Adrenal gland (tissue), 12 donors: ENCODE measurements around the gene MBOAT1. TPM values are rescaled to one million over a fixed set of nuclear protein-coding genes. Genes with fewer than 3 reads are reported as not detected.

ENCODE experiments used
- DNase-seq, 7 donors: peaks; one replicate each; pipeline ENCODE4 v3.0.0-alpha.2; 2019 to 2020
- H3K27ac ChIP-seq, 5 donors: fragments of 200-600 bp; sonication (generic) in 4 of 5; 1 replicate in 3 of 5; 2 replicates in 2 of 5; pipeline versions ENCODE4 v1.5.1 to v1.8.0; 2016 to 2020; ENCODE audit warnings: mild to moderate bottlenecking in 1 of 5
- H3K27me3 ChIP-seq: fragments of 200-600 bp; 2 replicates; pipeline ENCODE4 v1.8.0; 2021
- H3K36me3 ChIP-seq, 2 donors: fragments of 200-600 bp; replicated peaks in 1 of 2; 1 replicate in 1 of 2; 2 replicates in 1 of 2; pipeline versions ENCODE4 v1.5.1 to v1.8.0; 2018 to 2022
- H3K4me1 ChIP-seq, 2 donors: fragments of 200-600 bp; replicated peaks in 1 of 2; 1 replicate in 1 of 2; 2 replicates in 1 of 2; pipeline versions ENCODE4 v1.5.1 to v1.8.0; 2018 to 2021
- H3K4me3 ChIP-seq, 4 donors: fragments of 200-600 bp; sonication (generic) in 3 of 4; one replicate each; pipeline ENCODE4 v1.5.1; 2016 to 2018
- H3K9me3 ChIP-seq, 3 donors: fragments of 200-600 bp; sonication (generic) in 1 of 3; replicated peaks in 1 of 3; 1 replicate in 2 of 3; 2 replicates in 1 of 3; pipeline versions ENCODE4 v1.5.1 to v1.8.0; 2016 to 2021
- POLR2A ChIP-seq, 2 donors: fragments of 450-650 bp; IDR thresholded peaks; one replicate each; pipeline ENCODE4 v1.6.1; 2017; ENCODE audit warnings: antibody characterized with exemption in 2 of 2, mild to moderate bottlenecking in 2 of 2, moderate library complexity in 1 of 2
- WGBS, 4 donors: extraction: QIAGEN DNeasy Blood & Tissue Kit in 2 of 4; methylation state at CpG; one replicate each; pipeline versions ENCODE4 v1.1.5 to v1.1.7; 2013 to 2017; 5-methylcytosine and 5-hydroxymethylcytosine counted together
- intact Hi-C, 2 donors: fragments of 100-400 bp; cut with DNase I; formaldehyde crosslinking; loops; one replicate each; pipeline versions ENCODE4 v1.14.1 to v1.15.0; 2022 to 2023
- polyA plus RNA-seq, 3 donors: library from polyadenylated mRNA; stranded (reverse); fragments of 200-250 nt in 2 of 3; fragments of 350-450 nt in 1 of 3; fragmentation: Illumina TruSeq in 1 of 3; extraction: RNeasy Lipid Tissue Mini Kit (QIAGEN cat#74804) in 1 of 3; gene quantifications; one replicate each; pipeline ENCODE4 v1.2.3, GENCODE V29; 2013 to 2014
- total RNA-seq, 9 donors: library from RNA; depleted of rRNA in 4 of 9; stranded (reverse); fragments of >200 nt in 4 of 9; fragments of 120-200 nt in 1 of 9; fragmentation: NEBNext Ultra II Directional in 1 of 9; extraction: Animal tissue kit (Norgen Biotek cat#: 25700) in 1 of 9; gene quantifications; one replicate each; pipeline versions ENCODE4 v1.1.0 to v1.2.4, GENCODE V29; 2013 to 2023
- TF ChIP-seq, protein P1 (sequence below), 6 experiments: fragments of 450-650 bp in 4 of 6; fragments of 200-600 bp in 2 of 6; sonication (generic) in 1 of 6; IDR thresholded peaks; 1 replicate in 5 of 6; 2 replicates in 1 of 6; pipeline versions ENCODE4 v1.5.1 to v1.8.0; 2016 to 2021; ENCODE audit warnings: antibody characterized with exemption in 6 of 6, mild to moderate bottlenecking in 2 of 6, moderate library complexity in 1 of 6
- donor health status: healthy with polysubstance abuse.
- donor health status: Bipolar disorder and iron deficiency.
- donor health status: DM: yes; HTN: yes; CAD: no.
- donor health status: DM: no; HTN: no; CAD: no.
- donor health status: DM: no; HTN: no; CAD: no.
- donor health status: DM: yes; HTN: yes; CAD: no.

The MBOAT1 gene
- total and polyA plus RNA-seq, 12 donors, result 1.5 to 18.9 (median 7.4) TPM

DNA sequence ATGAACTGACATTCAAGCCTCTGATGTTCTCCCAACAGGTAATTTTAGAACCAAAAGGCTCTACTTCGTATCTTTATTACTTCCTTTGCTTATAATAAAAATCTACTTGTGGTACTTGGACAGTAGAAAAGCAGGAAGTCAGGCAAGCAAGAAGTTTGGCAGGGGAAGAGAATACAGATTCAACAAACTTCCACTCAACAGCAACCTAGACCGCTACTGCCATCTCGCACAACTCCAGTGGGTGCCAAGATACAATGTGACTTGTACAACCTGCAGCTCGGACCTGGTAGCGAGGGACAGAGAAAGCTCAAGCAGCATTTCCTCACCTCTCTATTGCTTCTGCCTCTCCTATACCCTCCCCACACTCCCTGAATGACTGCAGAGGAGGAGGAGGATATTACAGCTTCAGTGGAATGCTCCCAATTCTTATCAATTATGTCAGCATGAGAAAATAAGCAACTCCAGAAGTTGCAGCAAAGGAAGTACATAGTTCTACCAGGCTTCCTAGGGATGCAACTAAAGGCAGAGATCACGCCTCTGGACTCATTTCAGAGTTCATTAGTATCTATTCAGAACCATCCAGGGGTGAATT lies 76.5 kb downstream of the MBOAT1 start:
- Histone ChIP-seq H3K9me3 (no peaks in the 10 kb centered on the region), H3K27me3 (no peaks in the 10 kb centered on the region), H3K36me3 (no peaks in the 10 kb centered on the region), H3K4me1 (no peaks in the 10 kb centered on the region), H3K4me3 (no peak overlapping the region), H3K27ac (no peak overlapping the region)
- intact Hi-C loops, result no loop called here
- no peak for TF ChIP-seq POLR2A (IDR thresholded peaks at IDR 0.05)
- TF ChIP-seq, protein P1, sequence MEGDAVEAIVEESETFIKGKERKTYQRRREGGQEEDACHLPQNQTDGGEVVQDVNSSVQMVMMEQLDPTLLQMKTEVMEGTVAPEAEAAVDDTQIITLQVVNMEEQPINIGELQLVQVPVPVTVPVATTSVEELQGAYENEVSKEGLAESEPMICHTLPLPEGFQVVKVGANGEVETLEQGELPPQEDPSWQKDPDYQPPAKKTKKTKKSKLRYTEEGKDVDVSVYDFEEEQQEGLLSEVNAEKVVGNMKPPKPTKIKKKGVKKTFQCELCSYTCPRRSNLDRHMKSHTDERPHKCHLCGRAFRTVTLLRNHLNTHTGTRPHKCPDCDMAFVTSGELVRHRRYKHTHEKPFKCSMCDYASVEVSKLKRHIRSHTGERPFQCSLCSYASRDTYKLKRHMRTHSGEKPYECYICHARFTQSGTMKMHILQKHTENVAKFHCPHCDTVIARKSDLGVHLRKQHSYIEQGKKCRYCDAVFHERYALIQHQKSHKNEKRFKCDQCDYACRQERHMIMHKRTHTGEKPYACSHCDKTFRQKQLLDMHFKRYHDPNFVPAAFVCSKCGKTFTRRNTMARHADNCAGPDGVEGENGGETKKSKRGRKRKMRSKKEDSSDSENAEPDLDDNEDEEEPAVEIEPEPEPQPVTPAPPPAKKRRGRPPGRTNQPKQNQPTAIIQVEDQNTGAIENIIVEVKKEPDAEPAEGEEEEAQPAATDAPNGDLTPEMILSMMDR (IDR thresholded peaks at IDR 0.05), result no peak
- no peak for DNase-seq
- WGBS, 4 donors, result 81 to 87% (median 85%) methylated on average over 6 of the region's 6 CpGs

DNA sequence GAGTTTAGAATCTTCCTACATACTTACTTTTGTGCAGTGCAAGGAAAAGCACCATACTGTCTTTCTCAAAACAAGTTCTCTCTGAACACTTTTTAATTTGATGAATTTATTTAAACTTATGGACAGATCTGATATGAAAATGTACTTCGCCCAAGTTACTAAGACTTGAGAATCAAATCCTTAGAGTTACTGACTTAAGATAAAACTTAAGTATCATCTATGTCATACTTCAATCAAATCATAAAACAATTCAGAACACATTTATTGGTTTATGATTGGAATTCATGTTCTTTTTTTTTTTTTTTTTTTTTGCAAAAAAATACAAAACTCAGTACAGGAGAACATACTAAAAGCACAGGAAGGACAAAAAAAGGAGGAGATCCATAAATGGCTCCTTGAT lies 77.7 kb downstream of the MBOAT1 start:
- 92 to 97% (median 95%) methylated on average over 1 of the region's 1 CpG for WGBS, 4 donors
- intact Hi-C loops, result no loop called here
- no peak overlapping the region for H3K4me3 ChIP-seq

DNA sequence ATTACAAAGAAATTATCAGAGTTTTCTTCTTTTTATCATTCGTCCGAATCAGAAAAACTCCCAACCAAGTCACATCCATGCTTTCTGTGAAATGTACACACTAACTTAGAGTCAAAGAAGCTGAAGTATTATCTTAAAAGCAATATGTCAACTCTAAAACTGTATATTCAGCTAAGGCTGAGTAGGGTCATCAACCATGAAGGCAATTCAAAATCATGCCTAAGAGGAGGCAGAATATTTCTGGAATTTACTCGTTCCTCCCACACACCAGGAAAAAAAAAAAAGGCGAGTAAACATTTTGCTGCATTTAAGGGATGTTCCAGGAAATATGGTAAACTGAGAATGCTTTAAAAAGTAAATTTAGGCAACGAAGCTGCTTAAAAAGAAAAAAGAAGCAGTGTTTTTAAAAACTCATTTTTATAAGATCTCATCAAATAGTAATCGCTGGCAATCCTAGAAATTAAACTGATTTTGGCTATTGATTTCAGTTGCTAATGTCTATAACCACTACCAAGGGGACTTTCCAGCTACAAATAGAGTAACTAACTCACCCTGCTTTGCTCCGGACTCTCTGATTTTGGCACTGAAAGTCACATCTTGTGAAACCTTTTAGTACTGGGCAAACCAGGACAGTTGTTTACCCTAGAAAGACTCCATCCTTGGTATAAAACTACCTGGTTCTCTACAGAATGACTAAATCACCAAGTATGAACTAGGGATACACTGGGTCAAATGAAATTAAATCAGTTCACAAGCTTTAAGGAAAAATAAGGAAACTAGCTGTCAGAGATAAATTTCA lies 82.8 kb downstream of the MBOAT1 start:
- intact Hi-C loops, result loop anchor here (10.0 kb wide), 2 partner anchors 75 to 85 kb away; partner anchors contain the start of gene MBOAT1 (in 1 of the 2)
- peaks cover 0 to 6% of the 10 kb centered on the region in 2 donors for H3K4me1 ChIP-seq
- no peaks in the 10 kb centered on the region for H3K27me3 ChIP-seq
- H3K4me3 ChIP-seq, result no peak overlapping the region
- H3K27ac ChIP-seq, result peak overlapping the region in 1 of 5 donors; percentile 65
- no peaks in the 10 kb centered on the region for H3K9me3 ChIP-seq
- DNase-seq, result no peak
- TF ChIP-seq, protein P1 (IDR thresholded peaks at IDR 0.05), result no peak
- TF ChIP-seq POLR2A (IDR thresholded peaks at IDR 0.05), result no peak
- H3K36me3 ChIP-seq, result no peaks in the 10 kb centered on the region
- 81 to 86% (median 84%) methylated on average over 7 of the region's 7 CpGs for WGBS, 4 donors

More for the DNA sequence above, 77.7 kb downstream of the MBOAT1 start:
- no peak for DNase-seq
- H3K9me3 ChIP-seq, result no peaks in the 10 kb centered on the region
- no peak for TF ChIP-seq POLR2A (IDR thresholded peaks at IDR 0.05)
- TF ChIP-seq, protein P1 (IDR thresholded peaks at IDR 0.05), result no peak
- no peaks in the 10 kb centered on the region for H3K27me3 ChIP-seq
- H3K4me1 ChIP-seq, result no peaks in the 10 kb centered on the region
- H3K27ac ChIP-seq, result no peak overlapping the region
- no peaks in the 10 kb centered on the region for H3K36me3 ChIP-seq

DNA sequence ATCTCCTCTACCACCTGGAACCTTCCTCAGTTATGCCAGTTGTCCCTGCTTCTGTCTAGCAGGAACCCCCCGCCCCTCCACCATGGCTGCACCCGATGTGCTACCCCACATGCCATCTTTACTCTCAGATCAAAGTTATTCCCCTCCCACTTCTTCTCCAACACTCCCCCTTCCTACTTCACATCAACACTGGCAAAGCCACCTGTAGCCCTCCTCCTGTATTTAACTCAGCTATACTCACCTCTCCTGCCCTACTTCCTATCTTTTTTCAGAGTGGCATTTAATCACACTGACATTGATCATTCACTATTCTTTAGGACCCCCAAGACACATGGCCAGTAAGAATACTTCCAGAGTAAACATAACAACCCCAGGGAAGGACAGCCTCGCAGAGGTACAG lies 84.3 kb downstream of the MBOAT1 start:
- intact Hi-C loops, result loop anchor here (10.0 kb wide), 2 partner anchors 77 to 87 kb away; partner anchors contain the start of gene MBOAT1 (in 1 of the 2)
- 59 to 95% (median 66%) methylated on average over 3 of the region's 3 CpGs for WGBS, 4 donors
- H3K9me3 ChIP-seq, result no peaks in the 10 kb centered on the region
- no peaks in the 10 kb centered on the region for H3K27me3 ChIP-seq
- H3K4me1 ChIP-seq, result peaks cover 0 to 6% of the 10 kb centered on the region in 2 donors
- no peaks in the 10 kb centered on the region for H3K36me3 ChIP-seq
- DNase-seq, result no peak
- TF ChIP-seq, protein P1 (IDR thresholded peaks at IDR 0.05), result no peak
- H3K27ac ChIP-seq, result no peak overlapping the region
- H3K4me3 ChIP-seq, result no peak overlapping the region
